Activated B cell treated with CpG ODN at 0.5 μM for 24 hours (primary cell): ENCODE measurements around the gene CCR7. TPM values are rescaled to one million over a fixed set of nuclear protein-coding genes. Genes with fewer than 3 reads are reported as not detected.

Experiments used
- ATAC-seq: fragments of 200-7000 bp; cut with Tn5 transposase; one replicate; pipeline ENCODE4 v1.10.0; 2021; ENCODE audit warnings: low read depth, mild to moderate bottlenecking, moderate library complexity
- CTCF ChIA-PET: fragments of 350-600 bp; sonication (Branson Sonifier 250); formaldehyde crosslinking; loops from one replicate; lab custom pipeline; 2021; ENCODE audit warnings: antibody characterized with exemption; lab: Charles Lee
- POLR2A ChIA-PET: fragments of 350-600 bp; sonication (Branson Sonifier 250); formaldehyde crosslinking; loops from one replicate; lab custom pipeline; 2021; ENCODE audit warnings: antibody characterized with exemption; lab: Charles Lee
- DNase-seq: peaks from one replicate; pipeline ENCODE4 v3.0.0; 2022
- H3K27ac Mint-ChIP-seq: one replicate; pipeline ENCODE4 v1.8.0; 2020; ENCODE audit warnings: mixed read lengths
- H3K27me3 Mint-ChIP-seq: one replicate; pipeline ENCODE4 v1.8.0; 2021; ENCODE audit warnings: mixed read lengths
- H3K36me3 Mint-ChIP-seq: one replicate; pipeline ENCODE4 v1.8.0; 2021; ENCODE audit warnings: low read depth, mixed read lengths
- H3K4me1 Mint-ChIP-seq: one replicate; pipeline ENCODE4 v1.8.0; 2021; ENCODE audit warnings: mixed read lengths
- H3K4me3 Mint-ChIP-seq: one replicate; pipeline ENCODE4 v1.8.0; 2020; ENCODE audit warnings: mild to moderate bottlenecking, mixed read lengths
- H3K9me3 Mint-ChIP-seq: one replicate; pipeline ENCODE4 v1.8.0; 2020; ENCODE audit warnings: mixed read lengths
- intact Hi-C: fragments of 100-400 bp; cut with micrococcal nuclease; formaldehyde crosslinking; loops from one replicate; pipeline ENCODE4 v1.15.1; 2024
- total RNA-seq: library from RNA; stranded (reverse); gene quantifications from 2 replicates; pipeline ENCODE4 v1.2.3, GENCODE V29; 2022
- TF ChIP-seq, protein P1 (sequence below): fragments of 200-600 bp; IDR thresholded peaks from one replicate; pipeline ENCODE4 v1.8.0; 2022; ENCODE audit warnings: antibody characterized with exemption, mild to moderate bottlenecking

The CCR7 gene
- total RNA-seq, 1 donor from 2014 or later, result 572 TPM

DNA sequence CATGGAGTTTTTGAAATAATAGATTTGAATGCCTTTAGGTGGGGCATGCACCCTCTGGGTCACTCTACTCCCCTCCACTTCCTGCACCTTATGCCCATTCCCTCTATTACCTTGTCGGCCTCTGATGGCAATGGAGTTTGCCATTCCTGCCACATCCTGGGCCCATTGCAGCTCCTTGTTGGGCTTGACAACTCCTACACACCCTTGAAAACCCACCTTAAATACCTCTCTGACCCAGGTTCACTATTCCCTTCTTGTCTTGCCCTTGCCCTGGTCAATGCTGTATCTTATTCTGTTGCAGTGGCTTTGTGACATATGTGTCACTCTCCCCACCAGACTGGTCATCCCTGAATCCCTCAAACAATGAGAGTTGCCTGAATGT lies 2.4 kb downstream of the CCR7 start:
- TF ChIP-seq, protein P1, sequence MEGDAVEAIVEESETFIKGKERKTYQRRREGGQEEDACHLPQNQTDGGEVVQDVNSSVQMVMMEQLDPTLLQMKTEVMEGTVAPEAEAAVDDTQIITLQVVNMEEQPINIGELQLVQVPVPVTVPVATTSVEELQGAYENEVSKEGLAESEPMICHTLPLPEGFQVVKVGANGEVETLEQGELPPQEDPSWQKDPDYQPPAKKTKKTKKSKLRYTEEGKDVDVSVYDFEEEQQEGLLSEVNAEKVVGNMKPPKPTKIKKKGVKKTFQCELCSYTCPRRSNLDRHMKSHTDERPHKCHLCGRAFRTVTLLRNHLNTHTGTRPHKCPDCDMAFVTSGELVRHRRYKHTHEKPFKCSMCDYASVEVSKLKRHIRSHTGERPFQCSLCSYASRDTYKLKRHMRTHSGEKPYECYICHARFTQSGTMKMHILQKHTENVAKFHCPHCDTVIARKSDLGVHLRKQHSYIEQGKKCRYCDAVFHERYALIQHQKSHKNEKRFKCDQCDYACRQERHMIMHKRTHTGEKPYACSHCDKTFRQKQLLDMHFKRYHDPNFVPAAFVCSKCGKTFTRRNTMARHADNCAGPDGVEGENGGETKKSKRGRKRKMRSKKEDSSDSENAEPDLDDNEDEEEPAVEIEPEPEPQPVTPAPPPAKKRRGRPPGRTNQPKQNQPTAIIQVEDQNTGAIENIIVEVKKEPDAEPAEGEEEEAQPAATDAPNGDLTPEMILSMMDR, result no peak
- Mint-ChIP-seq H3K27me3 (no peaks in the 10 kb centered on the region), H3K4me3 (peak overlapping the region; percentile 89), H3K9me3 (no peaks in the 10 kb centered on the region), H3K4me1 (peaks cover 77% of the 10 kb centered on the region), H3K36me3 (peaks cover 73% of the 10 kb centered on the region), H3K27ac (peak overlapping the region; percentile 99)
- intact Hi-C loops, result loop anchor here (5.0 kb wide), 2 partner anchors 164 to 254 kb away; no protein-coding TSS in a partner anchor
- ChIA-PET POLR2A (interaction anchor here (0.6 to 40.7 kb wide), 20 partner anchors 2 to 1126 kb away, joined by 3 to 1885 read pairs (median 8); partner anchors contain the start of genes CCR7, EIF1, IGFBP4 and SMARCE1), CTCF (interaction anchor here (0.7 to 16.7 kb wide), 6 partner anchors 29 to 1100 kb away, joined by 3 to 426 read pairs (median 5); no protein-coding TSS in a partner anchor)
- DNase-seq (no peak), ATAC-seq (no peak)

DNA sequence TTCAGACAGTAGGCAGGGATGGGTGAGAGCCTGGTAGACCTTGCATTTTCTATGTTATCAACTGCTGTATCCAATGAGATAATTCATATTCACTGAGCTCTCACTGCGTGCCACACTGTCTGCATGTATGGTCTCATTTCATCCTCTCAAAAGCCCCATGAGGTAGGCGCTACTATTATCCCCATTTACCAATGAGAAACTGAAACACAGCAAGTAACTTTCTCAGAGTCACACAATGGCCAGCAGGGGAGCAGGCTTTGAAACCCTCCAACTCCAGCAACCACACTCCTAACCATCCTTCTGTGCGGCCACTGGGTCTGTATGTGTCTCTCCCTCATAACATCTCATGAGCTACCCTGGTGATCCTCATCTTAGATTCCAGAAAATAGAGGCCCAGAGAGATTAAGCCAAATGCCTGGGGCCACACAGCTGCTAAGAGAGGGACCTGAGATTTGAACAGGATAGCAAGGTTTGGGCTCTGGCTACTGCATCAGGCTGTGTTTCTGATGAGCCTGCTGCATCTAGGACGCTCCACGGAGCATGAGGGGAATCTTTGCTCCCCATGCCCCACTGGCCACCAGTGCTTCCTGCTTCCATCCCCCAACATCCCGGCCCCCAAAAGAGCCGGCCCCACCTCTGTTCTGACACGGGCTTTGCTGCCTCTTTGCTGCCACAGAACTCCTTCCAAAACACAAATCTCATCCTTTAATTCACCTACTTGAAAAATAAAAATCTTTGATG lies 3.2 kb downstream of the CCR7 start:
- TF ChIP-seq, protein P1, result no peak
- ChIA-PET CTCF (interaction anchor here (0.7 to 16.7 kb wide), 14 partner anchors 8 to 1103 kb away, joined by 3 to 426 read pairs (median 6); no protein-coding TSS in a partner anchor), POLR2A (interaction anchor here (0.6 to 40.7 kb wide), 20 partner anchors 2 to 1127 kb away, joined by 3 to 1885 read pairs (median 16); partner anchors contain the start of genes CCR7, EIF1, IGFBP4 and SMARCE1)
- no peaks in the 10 kb centered on the region for H3K9me3 Mint-ChIP-seq
- H3K27ac Mint-ChIP-seq, result peak overlapping the region; percentile 99
- peak; percentile 33 for DNase-seq
- H3K4me1 Mint-ChIP-seq, result peaks cover 79% of the 10 kb centered on the region
- peak overlapping the region; percentile 89 for H3K4me3 Mint-ChIP-seq
- peaks cover 81% of the 10 kb centered on the region for H3K36me3 Mint-ChIP-seq
- intact Hi-C loops, result loop anchor here (1.0 to 5.0 kb wide), 7 partner anchors 15 to 1127 kb away; partner anchors contain the start of gene EIF1
- H3K27me3 Mint-ChIP-seq, result no peaks in the 10 kb centered on the region
- ATAC-seq, result peak; percentile 33

DNA sequence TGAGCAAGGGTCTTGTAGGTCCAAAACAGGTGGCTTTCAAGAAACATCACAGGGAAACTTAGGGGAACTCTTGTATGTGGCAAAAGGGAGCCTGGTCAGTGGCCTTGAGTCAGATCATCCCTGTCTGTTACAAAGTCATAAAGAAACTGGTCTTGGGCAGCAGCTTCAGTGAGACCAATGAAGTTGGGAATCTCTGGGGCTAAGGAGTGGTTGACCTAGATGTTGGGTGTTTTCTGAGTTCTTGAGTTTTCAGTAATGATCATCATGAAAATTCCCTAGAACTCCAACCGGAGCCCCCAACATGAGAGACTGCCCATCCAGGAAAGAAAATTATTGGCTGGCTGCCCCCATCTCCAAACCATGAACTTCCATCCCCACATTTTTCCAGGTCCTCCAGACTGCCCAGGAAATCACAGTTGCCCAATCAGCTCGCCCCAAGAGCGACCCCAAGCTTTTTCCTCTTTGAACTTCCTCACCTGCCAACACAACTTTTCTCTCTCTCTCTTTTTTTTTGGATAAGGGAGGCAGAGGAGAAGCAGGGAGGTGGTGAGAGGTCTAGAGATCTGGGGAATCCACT lies 3.9 kb downstream of the CCR7 start:
- H3K4me1 Mint-ChIP-seq, result peaks cover 79% of the 10 kb centered on the region
- ATAC-seq (peak; percentile 0), DNase-seq (peak; percentile 17)

DNA sequence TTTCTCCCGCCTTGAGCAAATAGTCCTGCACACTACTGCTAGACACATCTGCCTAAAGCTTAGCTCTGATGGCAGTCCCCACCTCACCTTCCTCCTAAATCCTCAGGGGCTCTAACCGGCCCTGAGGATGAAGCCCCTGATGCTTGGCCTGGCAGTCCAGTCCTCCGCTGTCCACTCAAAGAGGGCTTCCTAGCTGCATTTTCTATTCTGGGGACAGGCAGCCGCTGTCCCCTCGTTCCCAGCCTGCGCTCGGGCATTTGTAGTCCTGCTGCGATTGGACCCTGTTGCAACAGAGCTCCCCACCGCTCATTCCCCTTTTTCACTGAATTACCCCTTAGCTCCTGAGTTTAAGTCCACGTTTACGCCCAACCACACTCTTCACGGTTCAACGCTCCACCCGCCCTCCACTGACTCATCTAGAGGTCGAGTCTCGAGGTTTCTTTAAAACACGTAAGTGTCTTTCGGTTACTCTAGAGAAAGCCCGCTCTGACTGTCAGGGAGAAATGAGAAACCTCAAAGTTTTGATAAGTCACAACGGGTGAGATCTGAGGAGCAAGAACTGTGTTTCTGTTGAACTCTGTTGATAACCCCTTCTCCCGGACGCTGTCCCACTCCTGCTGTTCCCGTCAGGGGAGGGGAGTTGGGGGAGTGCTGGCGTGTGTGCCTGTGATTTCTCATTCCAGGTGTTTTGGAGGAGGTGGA lies 4.5 kb downstream of the CCR7 start:
- H3K9me3 Mint-ChIP-seq, result no peaks in the 10 kb centered on the region
- ChIA-PET POLR2A (interaction anchor here (0.6 to 40.7 kb wide), 33 partner anchors 0 to 1128 kb away, joined by 3 to 1885 read pairs (median 6); partner anchors contain the start of genes CCR7, EIF1, IGFBP4 and SMARCE1), CTCF (interaction anchor here (0.7 to 16.7 kb wide), 33 partner anchors 11 to 1107 kb away, joined by 3 to 426 read pairs (median 4); partner anchors contain the start of genes IGFBP4 and TOP2A)
- peak overlapping the region; percentile 89 for H3K4me3 Mint-ChIP-seq
- TF ChIP-seq, protein P1, result no peak
- no peaks in the 10 kb centered on the region for H3K27me3 Mint-ChIP-seq
- H3K4me1 Mint-ChIP-seq, result peaks cover 79% of the 10 kb centered on the region
- ATAC-seq (peak; percentile 59), DNase-seq (peak; percentile 76)
- H3K27ac Mint-ChIP-seq, result peak overlapping the region; percentile 99
- peaks cover 94% of the 10 kb centered on the region for H3K36me3 Mint-ChIP-seq
- intact Hi-C loops, result loop anchor here (1.0 to 5.0 kb wide), 15 partner anchors 10 to 1128 kb away; partner anchors contain the start of genes EIF1 and TOP2A

More for the DNA sequence above, 3.9 kb downstream of the CCR7 start:
- H3K27ac Mint-ChIP-seq, result peak overlapping the region; percentile 99
- no peaks in the 10 kb centered on the region for H3K27me3 Mint-ChIP-seq
- peak overlapping the region; percentile 89 for H3K4me3 Mint-ChIP-seq
- POLR2A ChIA-PET, result interaction anchor here (0.6 to 40.7 kb wide), 31 partner anchors 1 to 1127 kb away, joined by 3 to 1885 read pairs (median 6); partner anchors contain the start of genes CCR7, EIF1, IGFBP4 and SMARCE1
- H3K9me3 Mint-ChIP-seq, result no peaks in the 10 kb centered on the region
- CTCF ChIA-PET, result interaction anchor here (0.7 to 16.7 kb wide), 29 partner anchors 9 to 1104 kb away, joined by 3 to 426 read pairs (median 4); partner anchors contain the start of genes IGFBP4 and TOP2A
- H3K36me3 Mint-ChIP-seq, result peaks cover 88% of the 10 kb centered on the region
- intact Hi-C loops, result loop anchor here (1.0 to 5.0 kb wide), 7 partner anchors 15 to 1127 kb away; partner anchors contain the start of gene EIF1
- TF ChIP-seq, protein P1, result no peak
